ENCODE data around the gene ART4.

- TF ChIP-seq CTCF (IDR thresholded peaks at IDR 0.05; ENCODE audit: low read depth, low read length) (no peak), EZH2phosphoT487 (IDR thresholded peaks at IDR 0.05; ENCODE audit: low read depth) (no peak)
Measured at GRCh38 chr12:14890701-14891100, 47.4 kb upstream of the ART4 start.

All from OCI-LY3 (cell line).